Activated T-helper 1 cell treated with Interleukin-2 at 50 U/mL for 16 hours (primary cell): ENCODE results near the gene TNRC6C.
A peak's percentile ranks its signal among the peaks of the same experiment; 100 is the strongest.
"Not testable (repeated sequence)": the region's sequence is repeated elsewhere in the genome, so short reads cannot be mapped to it uniquely, and the experiment has no call there.

Source experiments
- DNase-seq: peaks from one replicate; pipeline ENCODE4 v3.0.0-alpha.2; 2020; ENCODE audit warnings: low read depth

TNRC6C gene

GRCh38 chr17:78137392-78138203 lies 179.1 kb downstream of the TNRC6C start:
- no peak for DNase-seq

GRCh38 chr17:78138204-78139060 lies 179.9 kb downstream of the TNRC6C start:
- DNase-seq, result no peak

- not testable (repeated sequence) for DNase-seq
These were observed 181.3 kb downstream of the TNRC6C start for GRCh38 chr17:78139861-78140168.

GRCh38 chr17:78140169-78141051 lies 181.9 kb downstream of the TNRC6C start:
- DNase-seq, result peak; percentile 84

GRCh38 chr17:78141437-78142118 lies 183.1 kb downstream of the TNRC6C start:
- DNase-seq, result no peak

- DNase-seq, result no peak
These were observed 183.8 kb downstream of the TNRC6C start for GRCh38 chr17:78142119-78142861.

- DNase-seq, result no peak
These were observed 185.0 kb downstream of the TNRC6C start for GRCh38 chr17:78143214-78144146.

GRCh38 chr17:78144147-78144719 lies 185.7 kb downstream of the TNRC6C start:
- no peak for DNase-seq

- no peak for DNase-seq
These were observed 186.5 kb downstream of the TNRC6C start for GRCh38 chr17:78144736-78145641.

GRCh38 chr17:78146471-78146869 lies 188.0 kb downstream of the TNRC6C start:
- DNase-seq, result no peak

GRCh38 chr17:78146881-78147280 lies 188.4 kb downstream of the TNRC6C start:
- no peak for DNase-seq

GRCh38 chr17:78147315-78147998 lies 189.0 kb downstream of the TNRC6C start:
- no peak for DNase-seq

GRCh38 chr17:78148286-78149016 lies 189.9 kb downstream of the TNRC6C start:
- no peak for DNase-seq

GRCh38 chr17:78151514-78152008 lies 193.1 kb downstream of the TNRC6C start:
- DNase-seq, result no peak

- DNase-seq, result no peak
These were observed 196.7 kb downstream of the TNRC6C start for GRCh38 chr17:78154903-78155811.
